ENCODE results near the gene GSTO1. TPM values are rescaled to one million over a fixed set of nuclear protein-coding genes. Genes with fewer than 3 reads are reported as not detected.

GSTO1 gene
- total and polyA plus RNA-seq, 2 of the 13 experiments (the other 11 are each of a cell fraction or from before 2014, with no cell fraction given), result 228 to 300 TPM

DNA sequence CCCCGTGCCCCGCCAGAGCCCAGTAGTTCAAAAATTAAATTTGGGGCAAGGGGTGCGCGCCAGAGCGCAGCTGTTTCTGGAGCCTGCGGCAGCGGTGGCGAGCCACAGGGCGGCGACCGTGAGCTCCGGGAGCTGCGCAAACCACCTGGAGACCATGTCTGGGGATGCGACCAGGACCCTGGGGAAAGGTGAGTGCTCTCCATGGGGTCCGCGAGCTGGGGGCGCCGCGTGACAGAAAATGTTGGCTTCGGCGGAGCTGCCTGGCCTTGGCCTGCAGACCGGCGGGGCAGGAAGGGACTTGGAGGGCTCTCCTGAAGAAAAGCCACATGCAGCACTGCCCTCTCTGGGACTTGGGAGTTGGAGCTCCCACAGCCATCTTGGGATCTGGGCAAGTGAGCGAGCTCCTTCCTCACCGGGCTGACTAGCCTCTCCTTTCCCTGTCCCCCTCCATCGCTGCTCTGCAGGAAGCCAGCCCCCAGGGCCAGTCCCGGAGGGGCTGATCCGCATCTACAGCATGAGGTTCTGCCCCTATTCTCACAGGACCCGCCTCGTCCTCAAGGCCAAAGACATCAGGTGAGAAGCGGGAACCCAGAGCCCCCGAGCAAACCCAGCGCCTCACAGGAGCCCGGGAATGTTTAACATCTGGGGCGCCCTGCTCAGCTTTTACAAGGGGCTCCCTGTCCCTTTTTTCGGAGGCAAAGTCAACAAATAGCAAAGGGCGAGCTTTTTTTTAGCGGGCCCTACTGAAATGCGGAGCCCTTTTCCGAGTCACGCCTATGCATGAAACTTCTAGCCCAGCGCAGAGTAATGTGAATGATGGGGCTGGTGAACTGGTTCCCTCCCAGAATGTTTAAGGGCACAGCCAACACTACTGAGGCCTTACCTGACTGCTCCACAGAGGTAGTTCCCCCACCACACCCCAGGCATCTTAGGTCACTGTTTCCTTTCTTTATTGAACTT is 20.4 kb downstream of the GSTO1 start (continued):
- TF ChIP-seq, protein P1, sequence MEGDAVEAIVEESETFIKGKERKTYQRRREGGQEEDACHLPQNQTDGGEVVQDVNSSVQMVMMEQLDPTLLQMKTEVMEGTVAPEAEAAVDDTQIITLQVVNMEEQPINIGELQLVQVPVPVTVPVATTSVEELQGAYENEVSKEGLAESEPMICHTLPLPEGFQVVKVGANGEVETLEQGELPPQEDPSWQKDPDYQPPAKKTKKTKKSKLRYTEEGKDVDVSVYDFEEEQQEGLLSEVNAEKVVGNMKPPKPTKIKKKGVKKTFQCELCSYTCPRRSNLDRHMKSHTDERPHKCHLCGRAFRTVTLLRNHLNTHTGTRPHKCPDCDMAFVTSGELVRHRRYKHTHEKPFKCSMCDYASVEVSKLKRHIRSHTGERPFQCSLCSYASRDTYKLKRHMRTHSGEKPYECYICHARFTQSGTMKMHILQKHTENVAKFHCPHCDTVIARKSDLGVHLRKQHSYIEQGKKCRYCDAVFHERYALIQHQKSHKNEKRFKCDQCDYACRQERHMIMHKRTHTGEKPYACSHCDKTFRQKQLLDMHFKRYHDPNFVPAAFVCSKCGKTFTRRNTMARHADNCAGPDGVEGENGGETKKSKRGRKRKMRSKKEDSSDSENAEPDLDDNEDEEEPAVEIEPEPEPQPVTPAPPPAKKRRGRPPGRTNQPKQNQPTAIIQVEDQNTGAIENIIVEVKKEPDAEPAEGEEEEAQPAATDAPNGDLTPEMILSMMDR (CRISPR knock-in tag; IDR thresholded peaks at IDR 0.05), result peak; percentile 90
- TF ChIP-seq BHLHE40 (IDR thresholded peaks at IDR 0.05; ENCODE audit: low read length), result peak; percentile 57
- no peak for TF ChIP-seq RFXAP (CRISPR knock-in tag; IDR thresholded peaks at IDR 0.05; ENCODE audit: borderline replicate concordance)
- TF ChIP-seq ZNF138 (CRISPR knock-in tag; IDR thresholded peaks at IDR 0.05; ENCODE audit: low read depth), result no peak
- TF ChIP-seq SP4 (CRISPR knock-in tag; IDR thresholded peaks at IDR 0.05), result no peak
- TF ChIP-seq, protein P2, sequence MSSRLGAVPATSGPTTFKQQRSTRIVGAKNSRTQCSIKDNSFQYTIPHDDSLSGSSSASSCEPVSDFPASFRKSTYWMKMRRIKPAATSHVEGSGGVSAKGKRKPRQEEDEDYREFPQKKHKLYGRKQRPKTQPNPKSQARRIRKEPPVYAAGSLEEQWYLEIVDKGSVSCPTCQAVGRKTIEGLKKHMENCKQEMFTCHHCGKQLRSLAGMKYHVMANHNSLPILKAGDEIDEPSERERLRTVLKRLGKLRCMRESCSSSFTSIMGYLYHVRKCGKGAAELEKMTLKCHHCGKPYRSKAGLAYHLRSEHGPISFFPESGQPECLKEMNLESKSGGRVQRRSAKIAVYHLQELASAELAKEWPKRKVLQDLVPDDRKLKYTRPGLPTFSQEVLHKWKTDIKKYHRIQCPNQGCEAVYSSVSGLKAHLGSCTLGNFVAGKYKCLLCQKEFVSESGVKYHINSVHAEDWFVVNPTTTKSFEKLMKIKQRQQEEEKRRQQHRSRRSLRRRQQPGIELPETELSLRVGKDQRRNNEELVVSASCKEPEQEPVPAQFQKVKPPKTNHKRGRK (CRISPR knock-in tag; IDR thresholded peaks at IDR 0.05), result no peak
- peak; percentile 34; the same call in 1 of the 2 replicates for TF ChIP-seq HDAC1 (CRISPR knock-in tag; IDR thresholded peaks at IDR 0.05)
- TF ChIP-seq ISL2 (CRISPR knock-in tag; IDR thresholded peaks at IDR 0.05), result no peak
- peak; percentile 22; the same call in 1 of the 2 replicates for TF ChIP-seq SAP130 (CRISPR knock-in tag; IDR thresholded peaks at IDR 0.05; ENCODE audit: low read depth)
- TF ChIP-seq, protein P3, sequence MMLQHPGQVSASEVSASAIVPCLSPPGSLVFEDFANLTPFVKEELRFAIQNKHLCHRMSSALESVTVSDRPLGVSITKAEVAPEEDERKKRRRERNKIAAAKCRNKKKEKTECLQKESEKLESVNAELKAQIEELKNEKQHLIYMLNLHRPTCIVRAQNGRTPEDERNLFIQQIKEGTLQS (CRISPR knock-in tag; IDR thresholded peaks at IDR 0.05), result no peak
- TF ChIP-seq XBP1 (CRISPR knock-in tag; IDR thresholded peaks at IDR 0.05), result no peak
- no peak for TF ChIP-seq AKAP8 (CRISPR knock-in tag; IDR thresholded peaks at IDR 0.05)
- TF ChIP-seq JARID2 (CRISPR knock-in tag; IDR thresholded peaks at IDR 0.05; ENCODE audit: insufficient replicate concordance), result no peak
- TF ChIP-seq, protein P4, sequence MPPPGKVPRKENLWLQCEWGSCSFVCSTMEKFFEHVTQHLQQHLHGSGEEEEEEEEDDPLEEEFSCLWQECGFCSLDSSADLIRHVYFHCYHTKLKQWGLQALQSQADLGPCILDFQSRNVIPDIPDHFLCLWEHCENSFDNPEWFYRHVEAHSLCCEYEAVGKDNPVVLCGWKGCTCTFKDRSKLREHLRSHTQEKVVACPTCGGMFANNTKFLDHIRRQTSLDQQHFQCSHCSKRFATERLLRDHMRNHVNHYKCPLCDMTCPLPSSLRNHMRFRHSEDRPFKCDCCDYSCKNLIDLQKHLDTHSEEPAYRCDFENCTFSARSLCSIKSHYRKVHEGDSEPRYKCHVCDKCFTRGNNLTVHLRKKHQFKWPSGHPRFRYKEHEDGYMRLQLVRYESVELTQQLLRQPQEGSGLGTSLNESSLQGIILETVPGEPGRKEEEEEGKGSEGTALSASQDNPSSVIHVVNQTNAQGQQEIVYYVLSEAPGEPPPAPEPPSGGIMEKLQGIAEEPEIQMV (CRISPR knock-in tag; IDR thresholded peaks at IDR 0.05; ENCODE audit: low read depth), result peak; percentile 99
- no peak for TF ChIP-seq ZBTB14 (CRISPR knock-in tag; IDR thresholded peaks at IDR 0.05)
- TF ChIP-seq ZBTB7A (CRISPR knock-in tag; IDR thresholded peaks at IDR 0.05), result peak; percentile 39; the same call in 1 of the 2 replicates
- TF ChIP-seq RNF2 (conservative IDR thresholded peaks at IDR 0.05; ENCODE audit: low read depth), result no peak
- peak; percentile 28; the same call in 1 of the 2 replicates for TF ChIP-seq SP2 (CRISPR knock-in tag; IDR thresholded peaks at IDR 0.05)
- TF ChIP-seq ZNF747 (CRISPR knock-in tag; IDR thresholded peaks at IDR 0.05; ENCODE audit: borderline replicate concordance), result 0 out of 2 replicates have a peak, but pooled peaks have one; percentile 39
- TF ChIP-seq U2AF2 (IDR thresholded peaks at IDR 0.05; ENCODE audit: low read depth, low read length), result no peak
- no peak for TF ChIP-seq ZEB1 (IDR thresholded peaks at IDR 0.05; ENCODE audit: insufficient replicate concordance, low read depth)
- TF ChIP-seq ZNF782 (CRISPR knock-in tag; IDR thresholded peaks at IDR 0.05; ENCODE audit: borderline replicate concordance), result 0 out of 2 replicates have a peak, but pooled peaks have one; percentile 39
- no peak for TF ChIP-seq SNRNP70 (IDR thresholded peaks at IDR 0.05; ENCODE audit: low read depth, low read length)
- peak; percentile 53 for TF ChIP-seq AGO2 (optimal IDR thresholded peaks at IDR 0.05; ENCODE audit: low read depth, low read length)

Measured in HepG2 (cell line).